ENCODE data around the gene MTARC2. TPM values are rescaled to one million over a fixed set of nuclear protein-coding genes. Genes with fewer than 3 reads are reported as not detected.

Gene MTARC2
- total and polyA plus RNA-seq, 2 of the 4 experiments (the other 2 are of a cell fraction): 0.36 to 2.6 TPM

DNA sequence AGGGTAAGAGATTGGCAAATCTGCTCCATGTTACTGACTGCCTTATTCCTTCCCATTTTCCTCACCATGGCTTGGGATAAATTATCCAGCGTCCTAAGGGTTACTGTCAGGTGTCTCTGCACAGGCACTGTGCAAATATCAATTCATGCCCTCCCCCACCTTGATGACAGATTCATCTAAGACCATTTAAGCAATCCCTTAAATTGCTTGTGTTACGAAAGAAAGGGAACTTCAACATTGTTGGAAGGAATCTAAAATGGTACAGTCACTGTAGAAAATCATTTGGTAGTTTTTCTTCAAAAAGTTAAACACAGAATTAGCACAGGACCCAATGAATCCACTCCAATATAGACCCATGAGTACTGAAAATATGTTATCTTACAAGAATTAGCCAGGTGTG lies 17.6 kb upstream of the MTARC2 start:
- no peaks in the 10 kb centered on the region for H3K27me3 ChIP-seq (ENCODE audit: control insufficient read depth, insufficient read depth, low read length)
- no peak overlapping the region for H3K27ac ChIP-seq (ENCODE audit: insufficient read depth, low read length)
- CTCF ChIA-PET: no interaction called here
- H3K36me3 ChIP-seq (ENCODE audit: control insufficient read depth, insufficient read depth, low read length): no peaks in the 10 kb centered on the region
- H4K5ac ChIP-seq (ENCODE audit: low read depth, low read length): no peak overlapping the region
- H3K23ac ChIP-seq (ENCODE audit: low read depth, low read length): no peak overlapping the region
- H4K8ac ChIP-seq (ENCODE audit: low read depth in 2 of 2, low read length in 2 of 2): no peak overlapping the region
- intact Hi-C loops (cut with micrococcal nuclease) (no loop called here), dilution Hi-C loops (cut with HindIII; ENCODE audit: low sequenced_read_pairs, unreplicated experiment) (no loop called here), in situ Hi-C loops (cut with MboI; ENCODE audit: low sequenced_read_pairs) (no loop called here)
- peaks cover 4% of the 10 kb centered on the region for H3K9me1 ChIP-seq (ENCODE audit: insufficient read depth, low read length)
- no peak overlapping the region for H4K91ac ChIP-seq (ENCODE audit: insufficient read depth, low read depth, low read length)
- POLR2A ChIA-PET (ENCODE audit: unreplicated experiment): no interaction called here
- H3K79me1 ChIP-seq (ENCODE audit: low read depth in 1 of 2, low read length in 2 of 2): no peaks in the 10 kb centered on the region
- no peak overlapping the region for H2AFZ ChIP-seq (replicated peaks; ENCODE audit: low read length, poor library complexity)
- WGBS, 2 experiments (ENCODE audit: extremely low coverage in 2 of 2, insufficient read length in 1 of 2): no CpG with 5 or more reads among the region's 2 CpGs
- no peak overlapping the region for H2AK9ac ChIP-seq (replicated peaks; ENCODE audit: low read depth, low read length, poor library complexity)
- DNase-seq (no peak), ATAC-seq (ENCODE audit: low read depth) (no peak)
- no peak overlapping the region for H3K14ac ChIP-seq (replicated peaks; ENCODE audit: low read depth, low read length)
- TF ChIP-seq POLR2A (IDR thresholded peaks at IDR 0.05; ENCODE audit: low read depth, low read length): no peak
- TF ChIP-seq, protein P1, sequence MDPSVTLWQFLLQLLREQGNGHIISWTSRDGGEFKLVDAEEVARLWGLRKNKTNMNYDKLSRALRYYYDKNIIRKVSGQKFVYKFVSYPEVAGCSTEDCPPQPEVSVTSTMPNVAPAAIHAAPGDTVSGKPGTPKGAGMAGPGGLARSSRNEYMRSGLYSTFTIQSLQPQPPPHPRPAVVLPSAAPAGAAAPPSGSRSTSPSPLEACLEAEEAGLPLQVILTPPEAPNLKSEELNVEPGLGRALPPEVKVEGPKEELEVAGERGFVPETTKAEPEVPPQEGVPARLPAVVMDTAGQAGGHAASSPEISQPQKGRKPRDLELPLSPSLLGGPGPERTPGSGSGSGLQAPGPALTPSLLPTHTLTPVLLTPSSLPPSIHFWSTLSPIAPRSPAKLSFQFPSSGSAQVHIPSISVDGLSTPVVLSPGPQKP (IDR thresholded peaks at IDR 0.05; ENCODE audit: borderline replicate concordance, low read depth, low read length): no peak
- no peak for TF ChIP-seq BHLHE40 (IDR thresholded peaks at IDR 0.05; ENCODE audit: low read depth, low read length)
- no peak for TF ChIP-seq RFX5 (IDR thresholded peaks at IDR 0.05; ENCODE audit: low read depth, low read length)
- TF ChIP-seq SMC3 (IDR thresholded peaks at IDR 0.05; ENCODE audit: low read depth, low read length): no peak
- no peak for TF ChIP-seq USF2 (IDR thresholded peaks at IDR 0.05; ENCODE audit: low read depth, low read length)
- no peak for TF ChIP-seq FOS (IDR thresholded peaks at IDR 0.05; ENCODE audit: low read depth, low read length)
- TF ChIP-seq MAZ (IDR thresholded peaks at IDR 0.05; ENCODE audit: borderline replicate concordance, low read depth, low read length): no peak
- no peak for TF ChIP-seq MXI1 (IDR thresholded peaks at IDR 0.05; ENCODE audit: borderline replicate concordance, low read depth, low read length)
- TF ChIP-seq RCOR1 (IDR thresholded peaks at IDR 0.05; ENCODE audit: insufficient replicate concordance, low read length): no peak
- no peak for TF ChIP-seq RAD21 (IDR thresholded peaks at IDR 0.05; ENCODE audit: low read length)
- no peak for TF ChIP-seq NFE2L2 (IDR thresholded peaks at IDR 0.05; ENCODE audit: low read depth, low read length)
- TF ChIP-seq CTCF (conservative IDR thresholded peaks at IDR 0.05; ENCODE audit: low read depth, low read length): no peak
- no peak for TF ChIP-seq MAFK (IDR thresholded peaks at IDR 0.05; ENCODE audit: low read depth, low read length)
- no peak for TF ChIP-seq CEBPB (IDR thresholded peaks at IDR 0.05; ENCODE audit: low read depth, low read length)
- no peak for TF ChIP-seq CHD1 (IDR thresholded peaks at IDR 0.05; ENCODE audit: low read depth, low read length)
- H2BK20ac ChIP-seq (ENCODE audit: low read depth, low read length): no peak overlapping the region
- H3K4me3 ChIP-seq (ENCODE audit: insufficient read depth, low read depth, low read length): no peak overlapping the region
- peaks cover 5% of the 10 kb centered on the region for H3K4me1 ChIP-seq (ENCODE audit: control insufficient read depth, insufficient read depth, low read length)
- no peak overlapping the region for H2BK5ac ChIP-seq (ENCODE audit: low read depth, low read length, poor library complexity, severe bottlenecking)
- H2BK120ac ChIP-seq (ENCODE audit: low read depth, low read length): no peak overlapping the region
- no peak overlapping the region for H2AK5ac ChIP-seq (ENCODE audit: low read depth, low read length)
- H3K56ac ChIP-seq (ENCODE audit: extremely low read depth, insufficient read depth, low read length): no peak overlapping the region
- H3K4ac ChIP-seq (ENCODE audit: low read depth, low read length): no peak overlapping the region
- no TSS peak for BruUV-seq (replicated peaks)
- no peak overlapping the region for H3K9ac ChIP-seq (ENCODE audit: low read depth, low read length)
- no peaks in the 10 kb centered on the region for H4K20me1 ChIP-seq (ENCODE audit: insufficient read depth, low read length)
- H3K9me3 ChIP-seq (ENCODE audit: control insufficient read depth, insufficient read depth, low read length): no peaks in the 10 kb centered on the region
- no peak overlapping the region for H3K18ac ChIP-seq (ENCODE audit: low read depth, low read length)
- no peak overlapping the region for H3K4me2 ChIP-seq (ENCODE audit: low read depth, low read length)
- H2BK15ac ChIP-seq (ENCODE audit: low read depth, low read length): no peak overlapping the region
